Common myeloid progenitor, CD34-positive (primary cell): ENCODE data around the gene ZNF614.
"Not testable (repeated sequence)": the region's sequence is repeated elsewhere in the genome, so short reads cannot be mapped to it uniquely, and the experiment has no call there.

Experiments used
- CTCF ChIA-PET: fragments of 350-600 bp; sonication (Branson Sonifier 250); formaldehyde crosslinking; loops from one replicate; lab custom pipeline; 2021; ENCODE audit warnings: antibody characterized with exemption; lab: Charles Lee
- POLR2A ChIA-PET: fragments of 350-600 bp; sonication (Branson Sonifier 250); formaldehyde crosslinking; loops from one replicate; lab custom pipeline; 2021; ENCODE audit warnings: antibody characterized with exemption; lab: Charles Lee
- DNase-seq, 3 donors: peaks; one replicate each; pipeline versions ENCODE4 v3.0.0 to v3.0.0-alpha.2; 2013
- H3K27ac ChIP-seq, 2 experiments: 1 replicate in 1 of 2; 2 replicates in 1 of 2; pipeline ENCODE4 v1.7.0; 2013; ENCODE audit warnings: inconsistent platforms in 2 of 2, low read length in 2 of 2, mild to moderate bottlenecking in 2 of 2, low read depth in 1 of 2, moderate library complexity in 1 of 2; ENCODE audit not compliant: severe bottlenecking in 2 of 2, insufficient read depth in 1 of 2, poor library complexity in 1 of 2
- H3K27me3 ChIP-seq, 5 experiments: replicated peaks in 2 of 5; 1 replicate in 3 of 5; 2 replicates in 2 of 5; pipeline versions ENCODE4 v1.6.1 to v1.7.0; 2013; ENCODE audit warnings: low read length in 4 of 5, mild to moderate bottlenecking in 2 of 5, moderate library complexity in 2 of 5, inconsistent platforms in 1 of 5; ENCODE audit not compliant: insufficient read depth in 5 of 5, control insufficient read depth in 4 of 5
- H3K36me3 ChIP-seq, 4 experiments: 1 replicate in 2 of 4; 2 replicates in 2 of 4; pipeline versions ENCODE4 v1.6.1 to v1.7.0; 2013; ENCODE audit warnings: low read length in 3 of 4, control low read depth in 1 of 4, mild to moderate bottlenecking in 1 of 4; ENCODE audit not compliant: control insufficient read depth in 4 of 4, insufficient read depth in 4 of 4
- H3K4me1 ChIP-seq, 4 experiments: 1 replicate in 3 of 4; 2 replicates in 1 of 4; pipeline versions ENCODE4 v1.6.1 to v1.7.1; 2013; ENCODE audit warnings: low read length in 3 of 4, mild to moderate bottlenecking in 3 of 4, control low read depth in 1 of 4, inconsistent platforms in 1 of 4, moderate library complexity in 1 of 4; ENCODE audit not compliant: control insufficient read depth in 4 of 4, insufficient read depth in 4 of 4; ENCODE audit errors: control extremely low read depth in 1 of 4
- H3K4me3 ChIP-seq, 7 experiments: 1 replicate in 4 of 7; 2 replicates in 3 of 7; pipeline versions ENCODE4 v1.5.1 to v1.7.0; 2013; ENCODE audit warnings: mild to moderate bottlenecking in 7 of 7, low read length in 6 of 7, moderate library complexity in 6 of 7, inconsistent platforms in 2 of 7, low read depth in 2 of 7, control low read depth in 1 of 7; ENCODE audit not compliant: insufficient read depth in 4 of 7, control insufficient read depth in 1 of 7; ENCODE audit errors: extremely low read depth in 1 of 7
- H3K9me3 ChIP-seq, 5 experiments: 1 replicate in 4 of 5; 2 replicates in 1 of 5; pipeline versions ENCODE4 v1.6.1 to v1.7.1; 2013; ENCODE audit warnings: low read length in 4 of 5, mild to moderate bottlenecking in 2 of 5, inconsistent platforms in 1 of 5, low read depth in 1 of 5, moderate library complexity in 1 of 5; ENCODE audit not compliant: control insufficient read depth in 4 of 5, insufficient read depth in 2 of 5; ENCODE audit errors: control extremely low read depth in 1 of 5
- WGBS: methylation state at CpG from one replicate; pipeline ENCODE4 v1.1.5; 2013; ENCODE audit not compliant: insufficient coverage; 5-methylcytosine and 5-hydroxymethylcytosine counted together

Gene ZNF614

GRCh38 chr19:51978882-51979281 lies 49.3 kb downstream of the ZNF614 start:
- Histone ChIP-seq H3K27ac (no peak overlapping the region), H3K4me1 (no peaks in the 10 kb centered on the region), H3K9me3 (peaks cover 8 to 96% (median 67%) of the 10 kb centered on the region in 5 experiments), H3K4me3 (no peak overlapping the region), H3K36me3 (peaks cover 21 to 70% (median 35%) of the 10 kb centered on the region in 4 experiments), H3K27me3 (no peaks in the 10 kb centered on the region)
- 86% methylated on average over 4 of the region's 4 CpGs for WGBS
- POLR2A ChIA-PET, result no interaction called here
- no peak for DNase-seq
- CTCF ChIA-PET, result interaction anchor here (1.2 kb wide), 1 partner anchor 9 kb away, joined by 3 read pairs; no protein-coding TSS in a partner anchor

DNA sequence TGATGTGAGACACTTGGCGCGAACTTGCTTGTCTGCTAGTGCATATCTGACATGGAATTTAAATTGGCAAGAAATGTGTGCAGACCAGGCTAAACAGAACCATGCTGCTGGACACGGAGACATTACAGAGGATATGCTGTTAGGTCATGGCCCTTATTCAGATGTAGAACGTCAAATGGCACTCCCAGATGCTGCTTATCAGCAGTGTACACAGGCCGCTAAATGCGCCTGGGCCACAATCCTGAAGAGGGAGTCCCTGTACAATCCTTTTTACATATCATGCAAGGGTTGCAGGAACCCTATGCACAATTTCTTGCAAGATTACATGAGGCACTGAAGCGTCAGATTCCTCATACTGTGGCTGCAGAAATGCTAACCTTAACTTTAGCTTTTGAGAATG lies 50.8 kb downstream of the ZNF614 start:
- H3K27me3 ChIP-seq, result no peaks in the 10 kb centered on the region
- ChIA-PET CTCF (no interaction called here), POLR2A (no interaction called here)
- DNase-seq, result no peak
- peaks cover 29 to 76% (median 44%) of the 10 kb centered on the region in 4 experiments for H3K36me3 ChIP-seq
- H3K4me3 ChIP-seq, result no peak overlapping the region
- peaks cover 18 to 95% (median 74%) of the 10 kb centered on the region in 5 experiments for H3K9me3 ChIP-seq
- no peak overlapping the region for H3K27ac ChIP-seq
- H3K4me1 ChIP-seq, result no peaks in the 10 kb centered on the region
- WGBS, result 97% methylated on average over 7 of the region's 7 CpGs

DNA sequence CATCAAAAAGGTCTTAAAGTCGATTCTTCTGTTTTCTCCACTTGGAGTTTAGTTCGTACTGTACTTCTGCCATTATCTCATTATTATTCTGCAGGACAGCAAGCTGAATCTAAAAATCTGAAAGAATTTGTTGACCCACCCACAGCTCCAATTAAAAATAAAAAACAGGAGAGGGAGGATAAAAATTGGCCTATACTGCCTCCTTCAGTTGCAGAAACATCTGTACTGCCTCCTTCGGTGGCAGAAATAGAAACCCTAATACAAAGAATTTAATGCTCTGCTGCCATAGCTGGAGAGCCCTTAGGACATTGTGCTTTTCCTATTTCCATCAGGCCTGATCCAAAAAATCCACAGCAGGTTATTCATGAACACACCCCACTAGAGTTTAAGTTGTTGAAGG lies 51.3 kb downstream of the ZNF614 start:
- POLR2A ChIA-PET, result no interaction called here
- CTCF ChIA-PET, result no interaction called here
- no peak overlapping the region for H3K4me3 ChIP-seq
- peaks cover 18 to 96% (median 76%) of the 10 kb centered on the region in 5 experiments for H3K9me3 ChIP-seq
- DNase-seq, result no peak
- H3K36me3 ChIP-seq, result peaks cover 31 to 78% (median 47%) of the 10 kb centered on the region in 4 experiments
- 86% methylated on average over 1 of the region's 3 CpGs for WGBS
- H3K27ac ChIP-seq, result no peak overlapping the region
- no peaks in the 10 kb centered on the region for H3K4me1 ChIP-seq
- no peaks in the 10 kb centered on the region for H3K27me3 ChIP-seq

- 98% methylated on average over 15 of the region's 17 CpGs for WGBS
- H3K4me3 ChIP-seq, H3K27ac ChIP-seq, H3K4me1 ChIP-seq, CTCF ChIA-PET, DNase-seq, POLR2A ChIA-PET, H3K27me3 ChIP-seq: not testable (repeated sequence)
- H3K9me3 ChIP-seq, result peaks cover 22 to 97% (median 80%) of the 10 kb centered on the region in 5 experiments
- H3K36me3 ChIP-seq, result peaks cover 35 to 80% (median 51%) of the 10 kb centered on the region in 4 experiments
Measured at GRCh38 chr19:51975787-51976186, 52.4 kb downstream of the ZNF614 start.

DNA sequence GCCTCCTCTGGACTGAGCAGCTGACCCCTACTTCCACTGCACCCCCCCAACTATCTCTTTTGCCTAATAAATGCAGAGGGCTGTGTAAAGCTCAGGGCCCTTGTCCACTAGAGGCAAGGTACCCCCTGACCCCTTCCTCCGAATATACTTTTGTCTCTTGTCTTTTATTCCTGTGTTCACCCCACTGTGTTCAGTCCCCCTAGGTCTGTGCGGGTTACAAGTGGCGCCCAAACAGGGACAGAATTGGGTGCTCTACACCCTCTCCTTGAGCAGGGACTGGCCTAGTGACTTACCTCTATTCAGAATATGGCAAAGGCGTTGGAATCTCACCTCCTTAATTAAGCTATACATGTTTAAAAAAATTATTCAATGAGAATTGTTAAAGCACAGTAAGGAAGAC lies 56.6 kb downstream of the ZNF614 start:
- H3K36me3 ChIP-seq, result peaks cover 52 to 88% (median 66%) of the 10 kb centered on the region in 4 experiments
- peaks cover 26 to 96% (median 86%) of the 10 kb centered on the region in 5 experiments for H3K9me3 ChIP-seq
- H3K27me3 ChIP-seq, result no peaks in the 10 kb centered on the region
- 100% methylated on average over 3 of the region's 4 CpGs for WGBS
- ChIA-PET CTCF (interaction anchor here (0.9 kb wide), 1 partner anchor 9 kb away, joined by 3 read pairs; no protein-coding TSS in a partner anchor), POLR2A (no interaction called here)
- no peaks in the 10 kb centered on the region for H3K4me1 ChIP-seq
- H3K27ac ChIP-seq, result no peak overlapping the region
- peak overlapping the region in 1 of 7 experiments; percentile 22 for H3K4me3 ChIP-seq
- DNase-seq, result peak; percentile 34 to 66 (median 65)

DNA sequence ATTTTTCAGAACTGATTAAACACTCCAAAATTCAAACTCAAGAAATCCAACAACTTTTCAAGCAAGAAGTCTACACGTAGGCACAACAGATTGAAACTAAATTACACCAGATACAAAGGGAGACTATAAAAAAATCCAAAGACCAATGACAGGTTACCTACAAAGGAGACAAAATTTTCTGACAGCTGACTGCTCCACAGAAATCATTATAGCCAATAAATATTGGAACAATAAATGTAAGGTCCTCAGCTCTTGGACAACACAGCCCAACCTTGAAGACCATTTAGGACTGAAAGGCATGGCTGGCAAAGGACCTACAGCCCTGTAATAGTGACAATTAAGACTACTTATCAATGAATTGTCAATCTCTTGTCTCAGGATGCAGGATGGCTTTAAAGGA lies 57.5 kb downstream of the ZNF614 start:
- no peaks in the 10 kb centered on the region for H3K4me1 ChIP-seq
- no peak overlapping the region for H3K27ac ChIP-seq
- ChIA-PET POLR2A (no interaction called here), CTCF (interaction anchor here (0.9 to 1.4 kb wide), 2 partner anchors 8 to 10 kb away, joined by 3 read pairs; no protein-coding TSS in a partner anchor)
- no peaks in the 10 kb centered on the region for H3K27me3 ChIP-seq
- H3K9me3 ChIP-seq, result peaks cover 28 to 90% (median 82%) of the 10 kb centered on the region in 5 experiments
- H3K4me3 ChIP-seq, result no peak overlapping the region
- 100% methylated on average over 1 of the region's 1 CpG for WGBS
- no peak for DNase-seq
- peaks cover 60 to 93% (median 70%) of the 10 kb centered on the region in 4 experiments for H3K36me3 ChIP-seq

DNA sequence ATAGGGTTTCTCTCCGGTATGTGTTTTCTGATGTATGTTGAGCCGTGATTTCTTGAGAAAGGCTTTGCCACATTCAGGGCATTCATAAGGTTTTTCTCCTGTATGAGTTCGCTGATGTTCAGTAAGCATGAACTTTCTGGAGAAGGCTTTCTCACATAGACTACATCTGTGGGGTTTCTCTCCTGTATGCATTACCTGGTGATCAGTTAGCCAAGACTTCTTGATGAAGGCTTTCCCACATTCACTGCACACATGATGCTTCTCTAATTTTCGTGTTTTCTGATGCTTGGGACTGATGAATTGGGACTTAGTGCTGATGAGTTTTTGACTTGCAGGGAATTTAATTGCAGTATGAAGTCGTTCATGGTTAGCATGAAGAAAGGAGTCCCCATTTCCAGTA lies 62.6 kb downstream of the ZNF614 start:
- WGBS, result 90% methylated on average over 2 of the region's 5 CpGs
- Histone ChIP-seq H3K27me3 (no peaks in the 10 kb centered on the region), H3K9me3 (peaks cover 20 to 84% (median 66%) of the 10 kb centered on the region in 5 experiments), H3K27ac (no peak overlapping the region), H3K4me3 (no peak overlapping the region), H3K36me3 (peaks cover 50 to 83% (median 58%) of the 10 kb centered on the region in 4 experiments), H3K4me1 (no peaks in the 10 kb centered on the region)
- ChIA-PET CTCF (no interaction called here), POLR2A (no interaction called here)
- no peak for DNase-seq
